AG04449 (cell line): ENCODE data around the gene ZNF441.
A peak's percentile ranks its signal among the peaks of the same experiment; 100 is the strongest.

ENCODE experiments used
- CTCF ChIA-PET: fragments of 350-600 bp; formaldehyde crosslinking; extraction: SDS; loops from one replicate; lab custom pipeline; 2021; ENCODE audit warnings: antibody characterized with exemption; lab: Yijun Ruan, JAX
- POLR2A ChIA-PET: fragments of 400-600, 350-600 bp; formaldehyde crosslinking; extraction: SDS; loops from one replicate; lab custom pipeline; 2020; ENCODE audit warnings: antibody characterized with exemption, inconsistent platforms; lab: Yijun Ruan, JAX
- DNase-seq: peaks from one replicate; pipeline ENCODE4 v3.0.0-alpha.2; 2010; ENCODE audit warnings: low read depth, low spot score
- H3K4me3 ChIP-seq: 2 replicates; pipeline ENCODE4 v1.5.1; 2011; ENCODE audit warnings: low read depth, mild to moderate bottlenecking, control low read depth, low read length
- TF ChIP-seq, protein P1 (sequence below): IDR thresholded peaks from one replicate; pipeline ENCODE4 v1.5.1; 2011; ENCODE audit warnings: mild to moderate bottlenecking, moderate library complexity, low read length, control low read depth, inconsistent platforms; ENCODE audit not compliant: insufficient read depth; ENCODE audit errors: missing control alignments

Gene ZNF441

DNA sequence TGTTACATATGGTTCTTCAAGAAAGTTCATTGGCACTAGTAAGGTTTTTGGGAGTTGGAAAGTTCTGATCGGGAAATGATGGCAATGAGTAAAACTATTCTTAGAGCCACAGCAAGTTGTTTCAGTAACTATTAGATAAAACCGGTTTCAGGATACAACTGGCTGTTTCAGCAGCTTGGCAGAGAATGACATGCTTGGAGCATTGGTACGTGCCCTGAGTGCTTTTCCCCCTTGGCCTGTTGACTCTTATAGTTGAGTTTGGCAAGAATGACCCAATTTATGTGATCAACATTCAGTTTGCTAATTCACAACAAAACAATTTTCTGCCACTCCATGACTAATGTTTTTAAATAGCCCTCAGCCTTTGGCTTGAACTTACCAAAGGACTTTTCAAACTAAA, 20.7 kb downstream of the ZNF441 start:
- POLR2A ChIA-PET = no interaction called here
- TF ChIP-seq, protein P1, sequence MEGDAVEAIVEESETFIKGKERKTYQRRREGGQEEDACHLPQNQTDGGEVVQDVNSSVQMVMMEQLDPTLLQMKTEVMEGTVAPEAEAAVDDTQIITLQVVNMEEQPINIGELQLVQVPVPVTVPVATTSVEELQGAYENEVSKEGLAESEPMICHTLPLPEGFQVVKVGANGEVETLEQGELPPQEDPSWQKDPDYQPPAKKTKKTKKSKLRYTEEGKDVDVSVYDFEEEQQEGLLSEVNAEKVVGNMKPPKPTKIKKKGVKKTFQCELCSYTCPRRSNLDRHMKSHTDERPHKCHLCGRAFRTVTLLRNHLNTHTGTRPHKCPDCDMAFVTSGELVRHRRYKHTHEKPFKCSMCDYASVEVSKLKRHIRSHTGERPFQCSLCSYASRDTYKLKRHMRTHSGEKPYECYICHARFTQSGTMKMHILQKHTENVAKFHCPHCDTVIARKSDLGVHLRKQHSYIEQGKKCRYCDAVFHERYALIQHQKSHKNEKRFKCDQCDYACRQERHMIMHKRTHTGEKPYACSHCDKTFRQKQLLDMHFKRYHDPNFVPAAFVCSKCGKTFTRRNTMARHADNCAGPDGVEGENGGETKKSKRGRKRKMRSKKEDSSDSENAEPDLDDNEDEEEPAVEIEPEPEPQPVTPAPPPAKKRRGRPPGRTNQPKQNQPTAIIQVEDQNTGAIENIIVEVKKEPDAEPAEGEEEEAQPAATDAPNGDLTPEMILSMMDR = no peak
- no peak for DNase-seq
- CTCF ChIA-PET = interaction anchor here (2.8 kb wide), 1 partner anchor 10 kb away, joined by 19 read pairs; the partner anchor contains the start of gene ZNF491
- H3K4me3 ChIP-seq = no peak overlapping the region

DNA sequence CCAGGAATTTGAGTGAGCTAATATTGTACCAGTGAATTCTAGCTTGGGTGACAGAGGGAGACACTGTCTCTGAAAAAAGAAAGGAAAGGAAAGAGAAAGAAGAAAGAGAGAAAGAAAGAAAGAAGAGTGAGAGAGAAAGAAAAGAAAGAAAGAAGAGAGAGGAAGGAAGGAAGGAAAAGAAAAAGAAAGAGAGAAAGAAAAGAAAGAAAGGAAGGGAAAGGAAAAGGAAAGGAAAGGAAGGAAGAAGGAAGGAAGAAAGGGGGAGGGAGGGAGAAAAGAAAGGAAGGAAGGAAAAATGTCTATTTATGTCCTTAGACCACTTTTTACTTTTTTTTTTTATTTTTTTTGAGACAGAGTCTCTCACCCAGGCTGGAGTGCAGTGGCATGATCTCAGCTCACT, 26.1 kb downstream of the ZNF441 start:
- no peak overlapping the region for H3K4me3 ChIP-seq
- CTCF ChIA-PET = no interaction called here
- POLR2A ChIA-PET = no interaction called here
- TF ChIP-seq, protein P1 = no peak
- DNase-seq = no peak

DNA sequence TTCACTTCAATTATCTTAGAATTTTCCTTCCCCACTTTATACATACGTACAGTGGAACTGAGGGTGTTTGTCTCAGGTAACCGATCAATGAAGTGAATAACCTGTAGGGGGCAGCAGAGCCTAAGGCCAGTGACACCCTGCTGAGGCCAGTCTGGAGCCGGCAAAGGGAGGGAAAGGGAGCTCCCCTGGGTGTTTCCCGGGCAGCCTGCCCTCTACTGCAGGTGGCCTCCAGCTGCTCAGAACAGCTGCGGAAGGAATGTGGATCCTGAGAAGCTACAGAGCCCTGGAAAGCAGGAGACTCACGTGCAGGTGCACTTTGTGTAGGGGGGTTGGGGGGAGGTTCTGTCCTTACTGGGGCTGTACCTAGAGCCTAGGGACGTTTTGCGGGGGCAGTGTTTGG, 30.7 kb downstream of the ZNF441 start:
- peak; percentile 21 for DNase-seq
- ChIA-PET POLR2A (interaction anchor here (0.8 to 1.1 kb wide), 3 partner anchors 14 to 343 kb away, joined by 3 to 4 read pairs (median 3); partner anchors contain the start of gene ZNF20), CTCF (interaction anchor here (0.6 to 8.6 kb wide), 47 partner anchors 8 to 458 kb away, joined by 3 to 95 read pairs (median 5); partner anchors contain the start of genes ZNF20, ZNF433, ZNF440 and ZNF441)
- TF ChIP-seq, protein P1 = peak; percentile 70
- H3K4me3 ChIP-seq = no peak overlapping the region

DNA sequence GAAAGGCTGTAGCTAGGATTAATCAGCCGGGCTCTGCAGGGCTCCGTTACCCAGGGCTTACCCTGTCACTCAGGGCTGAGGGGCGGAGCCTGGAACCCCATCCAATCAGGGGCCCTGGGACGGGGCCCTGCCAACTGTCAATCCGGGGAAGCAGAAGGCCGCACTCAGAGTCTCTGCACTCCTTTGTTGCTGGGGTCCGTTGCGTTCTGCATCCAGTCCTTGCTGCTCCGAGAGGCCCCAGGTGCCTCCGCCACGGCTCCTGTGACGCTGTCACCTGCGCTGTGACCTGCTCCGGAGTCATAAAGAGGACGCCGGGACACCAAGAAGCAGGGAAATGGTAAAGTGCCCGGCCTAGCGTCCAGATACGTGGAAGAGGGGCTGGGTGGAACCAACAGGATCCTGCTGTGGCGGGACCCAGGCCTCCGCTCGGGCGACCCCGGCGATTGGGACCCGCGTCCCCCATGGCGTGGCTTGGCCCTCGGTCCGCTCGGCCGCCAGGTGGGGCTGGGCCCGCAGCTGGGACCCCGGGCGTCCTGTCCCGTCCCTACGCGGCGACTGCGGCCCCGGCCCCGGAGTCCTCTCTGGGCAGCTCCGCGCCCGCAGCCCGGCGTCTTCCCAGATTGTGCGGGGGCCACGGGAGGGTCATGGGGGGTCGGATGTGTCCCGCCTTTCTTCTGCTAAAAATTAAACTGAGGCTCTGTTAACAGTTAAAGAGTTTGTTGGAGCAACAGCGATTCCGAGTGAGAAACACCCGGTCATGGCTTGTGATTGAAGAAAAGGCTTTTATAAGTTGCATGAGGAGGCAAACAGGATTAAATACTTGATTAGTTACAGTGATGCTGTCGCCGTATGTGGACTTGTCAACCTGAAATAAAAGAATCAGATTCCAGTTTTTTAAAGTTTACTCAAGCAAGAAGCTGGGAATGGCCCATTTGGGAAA, 31.9 kb downstream of the ZNF441 start, which contains the start of gene ZNF491:
Gene ZNF491 (plus strand): TSS at position 133 of the 940 bp plus-strand sequence. CDS start 7,431 bp downstream, outside the sequence.
- CTCF ChIA-PET = interaction anchor here (0.6 to 8.6 kb wide), 34 partner anchors 9 to 457 kb away, joined by 3 to 95 read pairs (median 6); partner anchors contain the start of genes ZNF433, ZNF440, ZNF441 and ZNF700
- POLR2A ChIA-PET = interaction anchor here (0.8 to 1.1 kb wide), 2 partner anchors 15 to 125 kb away, joined by 3 read pairs; no protein-coding TSS in a partner anchor
- DNase-seq = peak; percentile 34
- TF ChIP-seq, protein P1 = peak; percentile 50
- peak within 1 kb of the TSS; percentile 81 for H3K4me3 ChIP-seq

DNA sequence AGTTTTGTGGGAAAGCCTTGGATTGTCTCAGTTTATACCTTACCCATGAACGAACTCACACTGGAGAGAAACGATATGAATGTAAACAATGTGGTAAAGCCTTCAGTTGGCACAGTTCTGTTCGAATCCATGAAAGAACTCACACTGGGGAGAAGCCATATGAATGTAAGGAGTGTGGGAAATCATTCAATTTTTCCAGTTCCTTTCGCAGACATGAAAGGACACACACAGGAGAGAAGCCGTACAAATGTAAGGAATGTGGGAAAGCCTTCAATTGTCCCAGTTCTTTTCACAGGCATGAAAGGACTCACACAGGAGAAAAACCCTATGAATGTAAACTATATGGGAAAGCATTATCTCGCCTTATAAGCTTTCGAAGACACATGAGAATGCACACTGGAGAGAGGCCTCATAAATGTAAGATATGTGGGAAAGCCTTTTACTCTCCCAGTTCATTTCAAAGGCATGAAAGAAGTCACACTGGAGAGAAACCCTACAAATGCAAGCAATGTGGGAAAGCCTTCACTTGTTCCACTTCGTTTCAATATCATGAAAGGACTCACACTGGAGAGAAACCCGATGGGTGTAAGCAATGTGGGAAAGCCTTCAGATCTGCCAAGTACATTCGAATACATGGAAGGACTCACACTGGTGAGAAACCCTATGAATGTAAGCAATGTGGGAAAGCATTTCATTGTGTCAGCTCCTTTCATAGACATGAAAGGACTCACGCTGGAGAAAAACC, 39.7 kb downstream of the ZNF441 start:
- TF ChIP-seq, protein P1 = no peak
- CTCF ChIA-PET = interaction anchor here (4.3 kb wide), 1 partner anchor 8 kb away, joined by 25 read pairs; the partner anchor contains the start of gene ZNF491
- no peak overlapping the region for H3K4me3 ChIP-seq
- DNase-seq = no peak
- POLR2A ChIA-PET = no interaction called here

DNA sequence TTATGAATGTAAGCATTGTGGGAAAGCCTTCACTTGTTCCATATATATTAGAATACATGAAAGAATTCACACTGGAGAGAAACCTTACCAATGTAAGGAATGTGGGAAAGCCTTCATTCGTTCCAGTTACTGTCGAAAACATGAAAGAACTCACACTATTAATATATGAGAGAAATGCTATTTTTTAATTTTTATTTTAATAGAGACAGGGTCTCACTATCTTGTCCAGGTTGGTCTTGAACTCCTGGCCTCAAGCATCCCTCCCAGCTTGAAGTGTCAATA, 40.2 kb downstream of the ZNF441 start:
- CTCF ChIA-PET = interaction anchor here (4.3 kb wide), 1 partner anchor 9 kb away, joined by 25 read pairs; the partner anchor contains the start of gene ZNF491
- H3K4me3 ChIP-seq = no peak overlapping the region
- no peak for DNase-seq
- POLR2A ChIA-PET = no interaction called here
- TF ChIP-seq, protein P1 = no peak
